HFFc6 (cell line): ENCODE results near the gene CALN1. TPM values are rescaled to one million over a fixed set of nuclear protein-coding genes. Genes with fewer than 3 reads are reported as not detected.

Source experiments
- DNase-seq: peaks from one replicate; pipeline ENCODE4 v3.0.0-alpha.2; 2018
- H3K27ac Mint-ChIP-seq: 2 replicates; pipeline ENCODE4 v1.8.0; 2020; ENCODE audit warnings: mild to moderate bottlenecking, mixed read lengths
- H3K27me3 Mint-ChIP-seq: 2 replicates; pipeline ENCODE4 v1.8.0; 2021; ENCODE audit warnings: mild to moderate bottlenecking, moderate library complexity, mixed read lengths; ENCODE audit not compliant: insufficient read depth
- H3K36me3 Mint-ChIP-seq: 2 replicates; pipeline ENCODE4 v1.8.0; 2021; ENCODE audit warnings: low read depth, mixed read lengths
- H3K4me1 Mint-ChIP-seq: 2 replicates; pipeline ENCODE4 v1.8.0; 2020; ENCODE audit warnings: low read depth, mixed read lengths
- H3K4me3 Mint-ChIP-seq: 2 replicates; pipeline ENCODE4 v1.8.0; 2020; ENCODE audit warnings: mild to moderate bottlenecking, moderate library complexity, mixed read lengths
- H3K9me3 Mint-ChIP-seq: 2 replicates; pipeline ENCODE4 v1.8.0; 2020; ENCODE audit warnings: mild to moderate bottlenecking, mixed read lengths
- total RNA-seq, 6 experiments: library from RNA; stranded (reverse); fragmentation: NEBNext Ultra II Directional; extraction: Animal tissue kit (Norgen Biotek cat#: 25700); gene quantifications; 2 replicates in 1 of 6; 3 replicates in 5 of 6; pipeline ENCODE4 v1.2.3, GENCODE V29; 2021
- TF ChIP-seq, protein P1 (sequence below): fragments of 200-600 bp; sonication (generic); IDR thresholded peaks from 2 replicates; pipeline ENCODE4 v1.5.0; 2021; ENCODE audit warnings: antibody characterized with exemption, mild to moderate bottlenecking

The CALN1 gene
- total RNA-seq, 6 experiments from 2014 or later, result not detected

- no peak for DNase-seq
- Mint-ChIP-seq H3K27ac (no peak overlapping the region), H3K4me3 (no peak overlapping the region), H3K36me3 (no peaks in the 10 kb centered on the region), H3K27me3 (no peaks in the 10 kb centered on the region; the same call in 1 of the 2 replicates), H3K9me3 (peaks cover 21% of the 10 kb centered on the region), H3K4me1 (no peaks in the 10 kb centered on the region)
- TF ChIP-seq, protein P1, sequence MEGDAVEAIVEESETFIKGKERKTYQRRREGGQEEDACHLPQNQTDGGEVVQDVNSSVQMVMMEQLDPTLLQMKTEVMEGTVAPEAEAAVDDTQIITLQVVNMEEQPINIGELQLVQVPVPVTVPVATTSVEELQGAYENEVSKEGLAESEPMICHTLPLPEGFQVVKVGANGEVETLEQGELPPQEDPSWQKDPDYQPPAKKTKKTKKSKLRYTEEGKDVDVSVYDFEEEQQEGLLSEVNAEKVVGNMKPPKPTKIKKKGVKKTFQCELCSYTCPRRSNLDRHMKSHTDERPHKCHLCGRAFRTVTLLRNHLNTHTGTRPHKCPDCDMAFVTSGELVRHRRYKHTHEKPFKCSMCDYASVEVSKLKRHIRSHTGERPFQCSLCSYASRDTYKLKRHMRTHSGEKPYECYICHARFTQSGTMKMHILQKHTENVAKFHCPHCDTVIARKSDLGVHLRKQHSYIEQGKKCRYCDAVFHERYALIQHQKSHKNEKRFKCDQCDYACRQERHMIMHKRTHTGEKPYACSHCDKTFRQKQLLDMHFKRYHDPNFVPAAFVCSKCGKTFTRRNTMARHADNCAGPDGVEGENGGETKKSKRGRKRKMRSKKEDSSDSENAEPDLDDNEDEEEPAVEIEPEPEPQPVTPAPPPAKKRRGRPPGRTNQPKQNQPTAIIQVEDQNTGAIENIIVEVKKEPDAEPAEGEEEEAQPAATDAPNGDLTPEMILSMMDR, result no peak
These were observed 17.2 kb upstream of the CALN1 start for GRCh38 chr7:72429316-72429715.

- peaks cover 16% of the 10 kb centered on the region; the same call in 1 of the 2 replicates for H3K9me3 Mint-ChIP-seq
- no peak for DNase-seq
These were observed 4.7 kb upstream of the CALN1 start for GRCh38 chr7:72416846-72417245.

GRCh38 chr7:72415586-72415985 is 3.4 kb upstream of the CALN1 start:
- Mint-ChIP-seq H3K4me1 (no peaks in the 10 kb centered on the region), H3K27me3 (peaks cover 3% of the 10 kb centered on the region; the same call in 1 of the 2 replicates)

More at GRCh38 chr7:72416846-72417245, 4.7 kb upstream of the CALN1 start:
- Mint-ChIP-seq H3K27me3 (peaks cover 3% of the 10 kb centered on the region; the same call in 1 of the 2 replicates), H3K4me1 (no peaks in the 10 kb centered on the region), H3K4me3 (no peak overlapping the region), H3K36me3 (no peaks in the 10 kb centered on the region), H3K27ac (no peak overlapping the region)
- TF ChIP-seq, protein P1, result no peak

DNA sequence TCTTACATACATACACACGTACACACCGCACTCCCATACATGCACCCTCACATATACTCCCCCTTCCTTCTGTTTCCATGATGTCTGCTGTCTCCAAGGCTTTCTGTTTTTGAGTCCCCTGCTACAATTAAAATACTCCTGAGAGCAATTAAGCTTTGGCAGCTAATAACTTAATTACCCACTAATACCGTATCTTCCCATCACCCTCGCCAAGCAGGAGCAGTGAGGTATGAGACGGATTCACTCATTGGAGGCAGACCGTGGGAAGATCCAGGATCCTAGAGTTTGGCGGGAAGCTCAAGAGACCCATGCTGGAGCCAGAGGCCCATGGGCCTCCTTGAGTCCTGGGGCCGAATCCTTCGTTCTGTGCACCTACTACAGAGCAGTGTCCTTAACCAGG is 1.7 kb upstream of the CALN1 start:
- peaks cover 3% of the 10 kb centered on the region; the same call in 1 of the 2 replicates for H3K27me3 Mint-ChIP-seq
- DNase-seq, result no peak
- H3K4me1 Mint-ChIP-seq, result no peaks in the 10 kb centered on the region
- H3K4me3 Mint-ChIP-seq, result no peak overlapping the region
- no peaks in the 10 kb centered on the region for H3K36me3 Mint-ChIP-seq
- TF ChIP-seq, protein P1, result no peak
- no peak overlapping the region for H3K27ac Mint-ChIP-seq
- H3K9me3 Mint-ChIP-seq, result peaks cover 5% of the 10 kb centered on the region; the same call in 1 of the 2 replicates

More at GRCh38 chr7:72415586-72415985, 3.4 kb upstream of the CALN1 start:
- no peak for DNase-seq
- no peaks in the 10 kb centered on the region for H3K36me3 Mint-ChIP-seq
- no peak overlapping the region for H3K4me3 Mint-ChIP-seq
- TF ChIP-seq, protein P1, result no peak
- H3K27ac Mint-ChIP-seq, result no peak overlapping the region
- peaks cover 10% of the 10 kb centered on the region; the same call in 1 of the 2 replicates for H3K9me3 Mint-ChIP-seq

GRCh38 chr7:72413290-72413689 is 1.2 kb upstream of the CALN1 start:
- Mint-ChIP-seq H3K4me3 (no peak overlapping the region), H3K27ac (no peak overlapping the region), H3K36me3 (no peaks in the 10 kb centered on the region), H3K27me3 (peaks cover 3% of the 10 kb centered on the region; the same call in 1 of the 2 replicates), H3K9me3 (peaks cover 5% of the 10 kb centered on the region; the same call in 1 of the 2 replicates), H3K4me1 (no peaks in the 10 kb centered on the region)
- TF ChIP-seq, protein P1, result no peak
- no peak for DNase-seq
